GM12878 (cell line): ENCODE measurements around the gene PRKAB1.

Experiments used
- ELK1 ChIP-seq: IDR thresholded peaks from 2 replicates; pipeline ENCODE4 v1.6.1; 2012; ENCODE audit warnings: low read depth, low read length, improper control_type of control experiment
- ESRRA ChIP-seq: IDR thresholded peaks from 2 replicates; pipeline ENCODE4 v1.6.1; 2012; ENCODE audit warnings: mild to moderate bottlenecking, low read length, improper control_type of control experiment
- NR2C2 ChIP-seq: IDR thresholded peaks from 2 replicates; pipeline ENCODE4 v1.6.1; 2011; ENCODE audit warnings: borderline replicate concordance, low read depth; ENCODE audit not compliant: control insufficient read depth, insufficient read length
- SP1 ChIP-seq: IDR thresholded peaks from one replicate; pipeline ENCODE4 v1.6.1; 2011; ENCODE audit warnings: low read depth, low read length
- TAF1 ChIP-seq: IDR thresholded peaks from 2 replicates; pipeline ENCODE4 v1.6.1; 2011; ENCODE audit warnings: mild to moderate bottlenecking, low read depth, low read length, borderline replicate concordance
- TF ChIP-seq, protein P1 (sequence below), 3 experiments: IDR thresholded peaks in 2 of 3; conservative IDR thresholded peaks in 1 of 3; 2 replicates each; pipeline ENCODE4 v1.5.1; 2011; ENCODE audit warnings: low read depth in 3 of 3, low read length in 3 of 3, mild to moderate bottlenecking in 3 of 3, control low read depth in 2 of 3, moderate library complexity in 2 of 3, inconsistent platforms in 1 of 3, mixed read lengths in 1 of 3; ENCODE audit not compliant: control insufficient read depth in 2 of 3, insufficient read depth in 1 of 3; ENCODE audit errors: extremely low read depth in 1 of 3

- TF ChIP-seq ELK1 (no peak), SP1 (no peak), NR2C2 (no peak), ESRRA (no peak), TAF1 (no peak)
- TF ChIP-seq, protein P1, sequence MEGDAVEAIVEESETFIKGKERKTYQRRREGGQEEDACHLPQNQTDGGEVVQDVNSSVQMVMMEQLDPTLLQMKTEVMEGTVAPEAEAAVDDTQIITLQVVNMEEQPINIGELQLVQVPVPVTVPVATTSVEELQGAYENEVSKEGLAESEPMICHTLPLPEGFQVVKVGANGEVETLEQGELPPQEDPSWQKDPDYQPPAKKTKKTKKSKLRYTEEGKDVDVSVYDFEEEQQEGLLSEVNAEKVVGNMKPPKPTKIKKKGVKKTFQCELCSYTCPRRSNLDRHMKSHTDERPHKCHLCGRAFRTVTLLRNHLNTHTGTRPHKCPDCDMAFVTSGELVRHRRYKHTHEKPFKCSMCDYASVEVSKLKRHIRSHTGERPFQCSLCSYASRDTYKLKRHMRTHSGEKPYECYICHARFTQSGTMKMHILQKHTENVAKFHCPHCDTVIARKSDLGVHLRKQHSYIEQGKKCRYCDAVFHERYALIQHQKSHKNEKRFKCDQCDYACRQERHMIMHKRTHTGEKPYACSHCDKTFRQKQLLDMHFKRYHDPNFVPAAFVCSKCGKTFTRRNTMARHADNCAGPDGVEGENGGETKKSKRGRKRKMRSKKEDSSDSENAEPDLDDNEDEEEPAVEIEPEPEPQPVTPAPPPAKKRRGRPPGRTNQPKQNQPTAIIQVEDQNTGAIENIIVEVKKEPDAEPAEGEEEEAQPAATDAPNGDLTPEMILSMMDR (IDR thresholded peaks at IDR 0.05 in 2 of 3, conservative IDR thresholded peaks at IDR 0.05 in 1 of 3; ENCODE audit: control insufficient read depth in 2 of 3, extremely low read depth in 1 of 3, insufficient read depth in 1 of 3, low read depth in 3 of 3, low read length in 3 of 3), result no peak
Measured at GRCh38 chr12:119696943-119697342, 29.0 kb downstream of the PRKAB1 start.
